ENCODE results near the gene LAMC2.

LAMC2 gene

GRCh38 chr1:183205196-183205781 is 19.2 kb downstream of the LAMC2 start:
- no peak for DNase-seq (ENCODE audit: low read depth, low spot score)
- H3K4me3 ChIP-seq (ENCODE audit: low read length), result no peak overlapping the region

DNA sequence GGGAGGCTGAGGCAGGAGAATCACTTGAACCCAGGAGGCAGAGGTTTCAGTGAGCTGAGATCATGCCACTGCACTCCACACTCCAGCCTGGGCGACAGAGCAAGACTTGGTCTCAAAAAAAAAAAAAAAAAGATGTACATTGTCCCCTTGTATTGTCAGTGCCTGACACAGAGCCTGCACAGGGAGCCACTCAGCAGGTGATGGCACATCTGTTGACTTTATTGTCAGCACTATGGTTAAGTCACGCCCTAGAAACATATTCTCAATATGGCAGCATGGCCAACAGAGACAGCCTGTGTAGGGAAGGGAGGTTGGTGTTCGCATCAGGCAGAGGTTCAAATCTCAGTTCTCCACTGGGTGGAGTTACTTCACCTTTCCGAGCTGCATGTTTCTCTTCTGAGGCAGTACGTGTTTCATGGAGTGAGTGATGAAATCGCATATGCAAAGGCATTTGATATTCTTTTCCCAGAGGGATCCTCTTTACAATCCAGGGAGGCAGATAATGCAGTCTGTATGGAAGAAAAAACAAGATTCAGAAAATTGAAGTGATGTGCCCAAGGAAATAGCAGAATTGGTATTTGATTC is 20.6 kb downstream of the LAMC2 start:
- H3K4me3 ChIP-seq (ENCODE audit: low read length), result no peak overlapping the region
- DNase-seq (ENCODE audit: low read depth, low spot score), result no peak

DNA sequence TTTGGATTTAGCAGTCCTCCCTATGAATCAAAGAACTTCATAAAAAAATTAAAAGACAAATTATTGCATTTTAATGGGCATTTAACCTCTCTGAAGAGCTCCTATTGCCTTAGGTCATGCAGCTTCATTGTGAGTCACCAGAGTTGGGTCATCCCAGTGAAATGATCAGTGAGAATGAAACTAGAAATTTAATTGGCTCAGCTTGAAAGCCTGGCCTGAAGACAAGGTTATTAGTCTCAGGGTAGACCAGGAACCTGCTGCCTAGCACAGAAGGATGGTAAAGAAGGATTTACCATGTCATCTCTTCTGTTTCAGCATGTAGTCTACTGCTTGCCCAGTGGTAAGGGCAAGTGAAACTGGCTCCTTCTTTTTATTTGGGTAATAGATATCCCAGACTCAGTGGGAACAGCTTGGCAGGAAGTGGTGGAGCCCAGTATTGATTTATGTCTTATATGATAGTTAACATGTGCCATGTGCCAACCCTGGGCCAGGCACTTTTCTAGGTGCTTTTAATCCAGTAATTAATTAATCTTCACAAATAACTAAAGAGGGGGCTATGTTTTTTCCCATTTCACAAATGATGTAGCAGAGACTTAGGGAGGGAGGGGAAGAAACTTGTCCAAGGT is 23.6 kb downstream of the LAMC2 start:
- no peak overlapping the region for H3K4me3 ChIP-seq (ENCODE audit: low read length)
- peak; percentile 42 for DNase-seq (ENCODE audit: low read depth, low spot score)

DNA sequence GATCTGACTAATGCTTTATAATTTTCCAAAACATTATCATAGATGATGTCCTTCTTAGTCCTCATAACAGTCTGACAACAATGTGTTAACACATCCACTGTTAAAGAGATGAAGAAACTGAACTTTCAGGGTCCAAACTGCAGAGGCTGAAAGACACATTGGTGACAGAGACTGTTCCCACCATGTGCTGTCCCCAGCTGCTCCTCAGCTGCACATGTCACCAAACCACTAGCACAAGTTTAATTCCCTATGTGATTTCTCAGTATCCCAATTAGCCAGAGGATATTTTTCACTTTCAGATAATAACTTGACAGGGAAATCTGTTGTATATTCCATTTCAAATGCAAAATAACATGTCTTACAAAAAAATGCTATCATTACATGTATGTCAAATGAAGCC is 24.6 kb downstream of the LAMC2 start:
- DNase-seq (ENCODE audit: low read depth, low spot score), result no peak
- no peak overlapping the region for H3K4me3 ChIP-seq (ENCODE audit: low read length)

- H3K4me3 ChIP-seq (ENCODE audit: low read length), result no peak overlapping the region
- no peak for DNase-seq (ENCODE audit: low read depth, low spot score)
These were observed 26.8 kb downstream of the LAMC2 start for GRCh38 chr1:183212870-183213269.

- H3K4me3 ChIP-seq (ENCODE audit: low read length), result no peak overlapping the region
- DNase-seq (ENCODE audit: low read depth, low spot score), result no peak
These were observed 28.2 kb downstream of the LAMC2 start for GRCh38 chr1:183214021-183214970.

DNA sequence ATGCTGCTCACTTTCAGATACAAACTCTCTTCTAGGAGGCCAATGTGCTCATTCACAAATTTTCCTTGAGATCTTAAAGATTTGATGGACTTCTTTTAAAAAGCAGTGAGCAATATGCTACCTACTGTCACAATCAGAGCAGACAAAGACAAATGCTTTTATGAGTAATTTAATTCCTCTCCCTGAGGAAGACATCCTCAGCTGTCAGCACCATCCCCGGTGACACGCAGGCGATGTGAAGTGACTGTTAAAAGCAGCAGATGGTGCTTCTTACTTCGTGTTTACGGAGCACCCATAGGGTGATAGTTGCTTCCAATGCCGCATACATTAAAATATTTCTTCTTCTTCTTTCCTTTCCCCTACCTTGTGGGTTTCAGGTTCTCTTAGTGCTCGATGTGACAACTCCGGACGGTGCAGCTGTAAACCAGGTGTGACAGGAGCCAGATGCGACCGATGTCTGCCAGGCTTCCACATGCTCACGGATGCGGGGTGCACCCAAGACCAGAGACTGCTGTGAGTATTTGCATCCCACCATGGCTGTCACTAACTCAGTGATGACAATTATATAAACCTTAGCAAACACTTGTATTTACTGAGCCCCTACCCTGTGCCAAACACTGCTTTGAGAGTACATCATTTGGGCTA is 29.1 kb downstream of the LAMC2 start:
- no peak for DNase-seq (ENCODE audit: low read depth, low spot score)
- no peak overlapping the region for H3K4me3 ChIP-seq (ENCODE audit: low read length)

DNA sequence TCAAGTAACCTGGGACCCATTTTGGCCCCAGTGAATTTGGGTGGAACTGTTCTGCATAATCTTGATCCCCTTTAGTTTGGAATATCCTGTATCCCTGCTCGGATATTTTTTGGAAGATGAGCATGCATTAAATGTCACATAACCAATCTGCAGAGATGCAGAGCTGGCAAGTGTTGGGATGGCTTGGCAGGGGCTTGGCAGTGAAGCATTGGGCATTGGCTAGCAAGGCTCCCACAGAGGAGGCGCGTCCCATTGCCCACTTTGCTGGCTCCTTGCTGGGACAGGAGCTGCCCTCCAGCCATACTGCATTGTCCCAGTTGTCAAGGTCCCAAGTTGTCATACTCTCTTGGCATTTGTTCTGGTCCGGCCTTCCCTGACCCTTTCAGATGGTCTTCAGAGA is 29.9 kb downstream of the LAMC2 start:
- DNase-seq (ENCODE audit: low read depth, low spot score), result no peak

DNA sequence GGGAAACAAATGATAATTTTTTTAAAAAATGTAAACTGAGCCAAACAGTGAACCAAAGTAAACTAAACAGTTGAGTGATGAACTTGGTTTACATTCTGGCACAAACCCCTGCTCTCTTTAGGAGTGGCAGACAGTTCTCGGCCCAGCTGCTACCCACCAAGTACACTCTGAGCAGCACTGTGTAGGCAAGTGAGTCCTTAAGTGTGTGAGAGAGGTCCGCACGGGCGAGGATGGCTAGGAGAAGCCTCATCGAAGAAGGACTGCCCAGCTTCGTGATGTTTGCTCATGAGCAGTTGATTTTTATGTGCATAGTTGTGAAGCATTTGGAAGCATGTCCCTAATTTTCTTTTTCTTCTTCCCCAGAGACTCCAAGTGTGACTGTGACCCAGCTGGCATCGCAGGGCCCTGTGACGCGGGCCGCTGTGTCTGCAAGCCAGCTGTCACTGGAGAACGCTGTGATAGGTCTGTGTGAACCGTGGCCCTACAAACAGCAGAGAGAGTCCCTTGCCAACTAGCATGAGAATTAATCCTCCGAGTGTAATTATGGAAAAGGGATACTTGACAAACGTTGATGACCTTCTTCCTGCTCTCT is 32.1 kb downstream of the LAMC2 start:
- no peak overlapping the region for H3K4me3 ChIP-seq (ENCODE audit: low read length)
- DNase-seq (ENCODE audit: low read depth, low spot score), result no peak

More for the DNA sequence above, 29.9 kb downstream of the LAMC2 start:
- H3K4me3 ChIP-seq (ENCODE audit: low read length), result no peak overlapping the region

- H3K4me3 ChIP-seq (ENCODE audit: low read length), result peak overlapping the region; percentile 9; the same call in 1 of the 2 replicates
- DNase-seq (ENCODE audit: low read depth, low spot score), result peak; percentile 96
These were observed 33.0 kb downstream of the LAMC2 start for GRCh38 chr1:183218971-183219615.

- no peak overlapping the region for H3K4me3 ChIP-seq (ENCODE audit: low read length)
- DNase-seq (ENCODE audit: low read depth, low spot score), result peak; percentile 44
These were observed 33.5 kb downstream of the LAMC2 start for GRCh38 chr1:183219616-183220009.

- DNase-seq (ENCODE audit: low read depth, low spot score), result no peak
- H3K4me3 ChIP-seq (ENCODE audit: low read length), result no peak overlapping the region
These were observed 36.8 kb downstream of the LAMC2 start for GRCh38 chr1:183222909-183223308.

DNA sequence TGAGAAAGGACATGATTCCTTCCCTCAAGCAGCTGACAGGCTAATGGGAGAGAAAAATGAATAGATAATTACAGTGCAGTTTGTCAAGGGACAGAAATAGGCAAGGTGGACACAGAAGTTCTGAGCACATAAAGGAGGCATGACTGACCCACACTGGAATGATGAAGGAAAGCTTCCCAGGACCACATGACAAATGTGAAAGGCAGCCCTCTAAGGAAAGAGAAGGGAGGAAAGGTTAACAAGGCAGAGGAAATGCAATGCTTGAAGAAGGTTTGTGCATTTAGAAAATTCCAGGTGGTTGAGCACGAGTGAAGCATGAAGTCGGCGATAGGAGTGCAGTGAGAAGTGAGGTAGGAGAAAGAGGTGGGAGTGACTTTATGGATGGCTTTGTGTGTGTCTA is 37.4 kb downstream of the LAMC2 start:
- H3K4me3 ChIP-seq (ENCODE audit: low read length), result no peak overlapping the region
- DNase-seq (ENCODE audit: low read depth, low spot score), result no peak

DNA sequence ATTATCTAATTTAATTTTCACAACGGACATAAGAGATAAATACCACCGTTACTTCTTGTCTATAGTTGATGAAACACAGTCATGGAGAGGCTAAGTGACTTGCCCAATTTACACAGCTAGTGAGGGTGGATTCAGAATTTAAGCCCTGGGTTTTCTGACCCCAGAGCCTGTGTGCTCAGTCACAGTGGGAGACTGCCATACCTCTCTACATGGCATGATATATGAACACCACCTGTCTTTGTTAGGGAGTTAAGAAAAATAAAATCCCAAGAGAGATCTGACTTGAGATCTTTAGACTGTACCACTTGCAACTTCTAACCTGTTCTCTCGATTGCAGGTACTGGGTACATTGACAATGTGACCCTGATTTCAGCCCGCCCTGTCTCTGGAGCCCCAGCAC is 40.3 kb downstream of the LAMC2 start:
- no peak overlapping the region for H3K4me3 ChIP-seq (ENCODE audit: low read length)
- no peak for DNase-seq (ENCODE audit: low read depth, low spot score)

DNA sequence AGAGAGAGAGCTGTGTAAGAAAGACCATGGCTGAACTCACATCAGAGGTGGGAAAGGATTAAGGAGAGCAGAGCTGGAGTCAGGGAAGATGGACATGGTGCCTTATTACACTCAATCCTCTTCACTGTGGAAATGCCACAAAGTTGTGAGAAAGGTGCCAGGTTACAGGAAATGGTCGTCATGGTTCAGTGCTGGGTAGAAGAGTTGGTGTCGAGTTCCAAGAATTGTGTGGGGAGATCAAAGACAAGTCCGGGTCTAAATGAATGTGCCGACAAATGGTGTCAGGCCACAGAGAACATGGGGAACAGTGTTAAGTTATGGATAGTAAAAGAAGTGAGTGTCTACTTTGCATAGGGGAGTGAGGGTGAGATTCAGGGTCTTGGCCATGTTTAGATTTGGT is 40.9 kb downstream of the LAMC2 start:
- H3K4me3 ChIP-seq (ENCODE audit: low read length), result no peak overlapping the region
- DNase-seq (ENCODE audit: low read depth, low spot score), result no peak

DNA sequence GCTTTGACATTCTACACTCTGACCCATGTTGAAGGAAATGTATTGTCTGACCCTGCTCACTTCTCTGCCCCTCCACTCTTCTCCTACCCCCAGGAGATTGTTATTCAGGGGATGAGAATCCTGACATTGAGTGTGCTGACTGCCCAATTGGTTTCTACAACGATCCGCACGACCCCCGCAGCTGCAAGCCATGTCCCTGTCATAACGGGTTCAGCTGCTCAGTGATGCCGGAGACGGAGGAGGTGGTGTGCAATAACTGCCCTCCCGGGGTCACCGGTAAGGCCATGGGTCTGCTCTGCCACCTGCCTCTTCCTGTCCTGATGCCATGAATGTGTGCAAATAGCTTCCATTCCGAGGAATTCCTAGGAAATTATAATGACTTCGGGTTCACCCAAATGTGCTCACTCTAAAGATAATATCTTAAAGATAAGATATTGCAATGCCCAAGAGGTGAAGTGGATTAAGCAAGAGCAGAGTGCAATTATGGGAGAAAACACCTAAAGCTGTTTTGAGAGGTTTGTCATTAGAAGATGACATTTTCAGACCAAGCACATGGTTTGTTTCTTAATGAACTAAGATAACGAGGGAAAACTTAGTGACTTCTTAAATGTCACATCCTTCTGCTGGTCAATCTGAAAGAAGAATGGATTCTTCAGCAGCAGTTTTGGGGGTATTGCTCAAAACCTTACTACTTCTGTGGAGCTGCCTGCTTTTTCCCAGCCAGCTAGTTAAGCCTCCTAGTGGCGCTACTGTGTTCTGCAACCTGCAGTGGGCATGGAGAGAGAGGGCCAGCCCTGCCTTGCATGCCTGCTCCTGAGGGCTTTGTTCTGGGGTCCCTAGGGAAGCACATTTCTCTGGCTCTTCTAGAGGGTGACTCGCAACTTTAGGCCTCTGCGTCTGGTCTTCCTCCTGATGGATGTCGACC is 41.6 kb downstream of the LAMC2 start:
- H3K4me3 ChIP-seq (ENCODE audit: low read length), result no peak overlapping the region
- peak; percentile 35 for DNase-seq (ENCODE audit: low read depth, low spot score)

GRCh38 chr1:183228347-183229220 is 42.5 kb downstream of the LAMC2 start:
- no peak for DNase-seq (ENCODE audit: low read depth, low spot score)
- H3K4me3 ChIP-seq (ENCODE audit: low read length), result no peak overlapping the region
